GM12874 (cell line): ENCODE measurements around the gene RUVBL2.
"Not testable (repeated sequence)": the region's sequence is repeated elsewhere in the genome, so short reads cannot be mapped to it uniquely, and the experiment has no call there.

Experiments used
- TF ChIP-seq, protein P1 (sequence below): IDR thresholded peaks from 2 replicates; pipeline ENCODE4 v1.5.1; 2011; ENCODE audit warnings: low read depth, mild to moderate bottlenecking, control low read depth, low read length, moderate library complexity; ENCODE audit not compliant: insufficient read depth

Gene RUVBL2

DNA sequence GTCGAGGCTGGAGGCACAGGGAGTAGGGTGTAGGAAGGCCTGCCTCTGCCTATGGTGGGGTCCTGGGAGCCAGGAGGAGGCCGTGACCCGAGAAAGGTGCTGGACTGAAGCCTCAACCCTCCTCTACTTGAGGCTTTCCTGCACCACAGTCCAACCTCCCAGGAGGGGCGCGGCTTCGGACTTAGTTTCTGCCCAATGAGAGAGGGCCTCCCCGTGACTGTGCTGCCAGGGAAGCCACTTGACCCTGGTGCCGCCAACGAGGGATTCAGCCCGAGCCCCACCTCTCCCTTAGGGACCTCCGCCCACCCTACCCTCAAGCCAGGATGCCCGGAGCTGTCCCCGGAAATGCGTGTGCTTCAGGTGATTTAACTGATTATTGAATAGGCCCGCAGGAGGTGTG is 30.5 kb downstream of the RUVBL2 start, which contains the start of gene CGB3:
Gene CGB3 (minus strand): TSS at position 101 of the 400 bp plus-strand sequence. CDS start 362 bp downstream, outside the sequence.
- TF ChIP-seq, protein P1, sequence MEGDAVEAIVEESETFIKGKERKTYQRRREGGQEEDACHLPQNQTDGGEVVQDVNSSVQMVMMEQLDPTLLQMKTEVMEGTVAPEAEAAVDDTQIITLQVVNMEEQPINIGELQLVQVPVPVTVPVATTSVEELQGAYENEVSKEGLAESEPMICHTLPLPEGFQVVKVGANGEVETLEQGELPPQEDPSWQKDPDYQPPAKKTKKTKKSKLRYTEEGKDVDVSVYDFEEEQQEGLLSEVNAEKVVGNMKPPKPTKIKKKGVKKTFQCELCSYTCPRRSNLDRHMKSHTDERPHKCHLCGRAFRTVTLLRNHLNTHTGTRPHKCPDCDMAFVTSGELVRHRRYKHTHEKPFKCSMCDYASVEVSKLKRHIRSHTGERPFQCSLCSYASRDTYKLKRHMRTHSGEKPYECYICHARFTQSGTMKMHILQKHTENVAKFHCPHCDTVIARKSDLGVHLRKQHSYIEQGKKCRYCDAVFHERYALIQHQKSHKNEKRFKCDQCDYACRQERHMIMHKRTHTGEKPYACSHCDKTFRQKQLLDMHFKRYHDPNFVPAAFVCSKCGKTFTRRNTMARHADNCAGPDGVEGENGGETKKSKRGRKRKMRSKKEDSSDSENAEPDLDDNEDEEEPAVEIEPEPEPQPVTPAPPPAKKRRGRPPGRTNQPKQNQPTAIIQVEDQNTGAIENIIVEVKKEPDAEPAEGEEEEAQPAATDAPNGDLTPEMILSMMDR: not testable (repeated sequence)

DNA sequence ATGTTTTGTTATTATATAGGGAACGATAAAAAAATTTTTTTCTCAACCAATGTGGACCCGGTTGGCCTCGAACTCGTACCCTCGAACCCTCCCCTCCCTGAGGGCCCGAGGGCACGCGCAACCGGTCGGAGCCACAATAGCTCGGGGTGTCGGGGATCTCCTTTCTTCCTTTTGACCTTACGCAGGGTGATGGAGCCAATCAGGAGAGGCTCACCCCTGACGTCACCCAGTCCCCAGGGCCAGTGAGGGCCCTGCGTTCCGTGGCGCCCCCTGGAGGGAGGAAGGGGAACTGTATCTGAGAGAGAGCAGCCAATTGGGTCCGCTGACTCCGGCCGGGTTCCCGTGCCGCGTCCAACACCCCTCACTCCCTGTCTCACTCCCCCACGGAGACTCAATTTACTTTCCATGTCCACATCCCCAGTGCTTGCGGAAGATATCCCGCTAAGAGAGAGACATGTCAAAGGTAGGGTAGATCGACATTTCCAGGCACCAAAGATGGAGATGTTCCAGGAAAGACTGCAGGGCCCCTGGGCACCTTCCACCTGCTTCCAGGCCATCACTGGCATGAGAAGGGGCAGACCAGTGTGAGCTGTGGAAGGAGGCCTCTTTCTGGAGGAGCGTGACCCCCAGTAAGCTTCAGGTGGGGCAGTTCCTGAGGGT is 38.1 kb downstream of the RUVBL2 start, which contains the start of gene CGB2:
Gene CGB2 (plus strand): TSS at position 249 of the 660 bp plus-strand sequence. CDS start 206 bp downstream, at position 455.
- TF ChIP-seq, protein P1: peak; percentile 56

DNA sequence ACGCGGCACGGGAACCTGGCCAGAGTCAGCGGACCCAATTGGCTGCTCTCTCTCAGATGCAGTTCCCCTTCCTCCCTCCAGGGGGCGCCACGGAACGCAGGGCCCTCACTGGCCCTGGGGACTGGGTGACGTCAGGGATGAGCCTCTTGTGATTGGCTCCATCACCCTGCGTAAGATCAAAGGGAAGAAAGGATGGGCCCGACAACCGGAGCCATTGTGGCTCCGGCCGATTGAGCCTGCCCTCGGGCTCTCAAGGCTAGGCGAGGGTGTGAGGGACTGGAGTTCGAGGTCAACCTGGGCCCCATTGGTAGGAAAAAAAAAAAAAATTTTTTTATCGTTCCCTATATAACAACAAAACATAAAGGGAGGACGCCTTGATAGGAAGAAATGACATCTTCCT is 43.1 kb downstream of the RUVBL2 start, which contains the start of gene CGB1:
Gene CGB1 (minus strand): TSS at position 81 of the 400 bp plus-strand sequence. CDS start 184 bp downstream, outside the sequence.
- TF ChIP-seq, protein P1: peak; percentile 68

DNA sequence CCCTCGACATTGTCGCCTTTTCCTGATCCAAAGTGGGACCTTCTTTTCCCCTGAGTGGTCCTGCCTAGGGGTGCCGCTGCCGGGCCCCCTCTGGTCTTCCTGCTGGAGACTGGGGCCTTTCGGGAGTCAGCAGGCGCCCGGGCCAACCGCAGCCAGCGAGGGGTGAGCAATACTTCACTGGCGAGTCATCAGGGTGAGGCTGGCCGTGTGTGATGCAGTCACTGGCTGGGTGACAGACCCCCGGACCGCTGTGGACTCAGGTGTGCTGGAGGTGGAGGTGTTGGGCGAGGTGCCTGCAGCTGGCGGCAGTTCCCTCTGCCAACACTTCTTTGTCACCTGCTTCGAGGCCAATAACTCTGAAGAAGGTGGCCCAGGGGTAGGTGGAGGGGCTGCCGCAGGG is 48.5 kb downstream of the RUVBL2 start:
- TF ChIP-seq, protein P1: no peak

DNA sequence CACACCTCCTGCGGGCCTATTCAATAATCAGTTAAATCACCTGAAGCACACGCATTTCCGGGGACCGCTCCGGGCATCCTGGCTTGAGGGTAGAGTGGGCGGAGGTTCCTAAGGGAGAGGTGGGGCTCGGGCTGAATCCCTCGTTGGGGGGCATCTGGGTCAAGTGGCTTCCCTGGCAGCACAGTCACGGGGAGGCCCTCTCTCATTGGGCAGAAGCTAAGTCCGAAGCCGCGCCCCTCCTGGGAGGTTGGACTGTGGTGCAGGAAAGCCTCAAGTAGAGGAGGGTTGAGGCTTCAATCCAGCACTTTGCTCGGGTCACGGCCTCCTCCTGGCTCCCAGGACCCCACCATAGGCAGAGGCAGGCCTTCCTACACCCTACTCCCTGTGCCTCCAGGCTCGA is 49.9 kb downstream of the RUVBL2 start, which contains the start of gene CGB5:
Gene CGB5 (plus strand): TSS at position 301 of the 400 bp plus-strand sequence. CDS start 362 bp downstream, outside the sequence.
- TF ChIP-seq, protein P1: not testable (repeated sequence)

DNA sequence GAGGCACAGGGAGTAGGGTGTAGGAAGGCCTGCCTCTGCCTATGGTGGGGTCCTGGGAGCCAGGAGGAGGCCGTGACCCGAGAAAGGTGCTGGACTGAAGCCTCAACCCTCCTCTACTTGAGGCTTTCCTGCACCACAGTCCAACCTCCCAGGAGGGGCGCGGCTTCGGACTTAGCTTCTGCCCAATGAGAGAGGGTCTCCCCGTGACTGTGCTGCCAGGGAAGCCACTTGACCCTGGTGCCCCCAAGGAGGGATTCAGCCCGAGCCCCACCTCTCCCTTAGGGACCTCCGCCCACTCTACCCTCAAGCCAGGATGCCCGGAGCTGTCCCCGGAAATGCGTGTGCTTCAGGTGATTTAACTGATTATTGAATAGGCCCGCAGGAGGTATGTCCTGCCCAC is 55.3 kb downstream of the RUVBL2 start, which contains the start of gene CGB8:
Gene CGB8 (minus strand): TSS at position 101 of the 400 bp plus-strand sequence. CDS start 372 bp downstream, outside the sequence.
- TF ChIP-seq, protein P1: not testable (repeated sequence)

DNA sequence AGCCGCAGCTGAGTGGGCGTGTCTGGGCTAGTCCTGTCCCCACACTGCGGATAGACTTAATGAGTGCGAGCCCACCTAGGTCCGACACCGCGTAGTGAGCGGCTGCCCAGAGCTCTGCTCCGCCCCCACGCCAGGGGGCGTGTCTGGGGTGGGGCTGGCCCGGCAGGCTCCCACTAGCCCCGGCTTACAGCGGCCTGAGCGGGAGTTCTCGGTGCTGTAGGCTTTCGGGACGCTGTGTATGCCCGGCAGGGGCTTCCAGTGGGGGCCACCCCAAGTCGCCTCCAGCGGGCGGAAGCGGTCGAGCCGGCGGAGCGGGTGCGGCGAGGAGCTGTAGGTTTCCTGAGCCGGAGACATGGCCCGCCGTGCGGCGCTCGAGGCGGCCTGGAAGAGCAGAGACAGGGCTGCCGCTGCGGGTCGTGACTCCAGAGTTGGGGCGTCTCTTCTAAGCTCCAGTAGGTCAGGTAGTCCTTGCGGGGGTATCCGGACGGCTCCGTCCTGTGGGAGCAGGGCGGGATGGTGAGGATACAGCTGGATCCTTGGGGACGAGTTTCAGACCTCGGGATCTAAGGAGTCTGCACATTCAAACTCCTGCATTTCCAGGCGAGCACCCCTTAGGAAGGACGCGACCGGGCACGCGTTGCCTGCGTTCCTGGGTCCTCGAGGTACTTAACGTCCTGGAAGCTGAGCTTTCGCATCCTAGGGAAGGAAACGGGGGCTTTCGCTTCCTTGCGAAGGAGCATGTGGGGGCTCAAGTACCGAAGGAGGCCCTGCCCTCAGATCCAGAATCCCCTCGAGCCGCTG is 62.6 kb downstream of the RUVBL2 start:
- TF ChIP-seq, protein P1: peak; percentile 28; the same call in 1 of the 2 replicates
